ELF-1 (cell line): ENCODE data around the gene GOLIM4.

Experiments
- DNase-seq: peaks from one replicate; pipeline ENCODE4 v3.0.0-alpha.2; 2016; ENCODE audit warnings: low read depth, low spot score

Gene GOLIM4

DNA sequence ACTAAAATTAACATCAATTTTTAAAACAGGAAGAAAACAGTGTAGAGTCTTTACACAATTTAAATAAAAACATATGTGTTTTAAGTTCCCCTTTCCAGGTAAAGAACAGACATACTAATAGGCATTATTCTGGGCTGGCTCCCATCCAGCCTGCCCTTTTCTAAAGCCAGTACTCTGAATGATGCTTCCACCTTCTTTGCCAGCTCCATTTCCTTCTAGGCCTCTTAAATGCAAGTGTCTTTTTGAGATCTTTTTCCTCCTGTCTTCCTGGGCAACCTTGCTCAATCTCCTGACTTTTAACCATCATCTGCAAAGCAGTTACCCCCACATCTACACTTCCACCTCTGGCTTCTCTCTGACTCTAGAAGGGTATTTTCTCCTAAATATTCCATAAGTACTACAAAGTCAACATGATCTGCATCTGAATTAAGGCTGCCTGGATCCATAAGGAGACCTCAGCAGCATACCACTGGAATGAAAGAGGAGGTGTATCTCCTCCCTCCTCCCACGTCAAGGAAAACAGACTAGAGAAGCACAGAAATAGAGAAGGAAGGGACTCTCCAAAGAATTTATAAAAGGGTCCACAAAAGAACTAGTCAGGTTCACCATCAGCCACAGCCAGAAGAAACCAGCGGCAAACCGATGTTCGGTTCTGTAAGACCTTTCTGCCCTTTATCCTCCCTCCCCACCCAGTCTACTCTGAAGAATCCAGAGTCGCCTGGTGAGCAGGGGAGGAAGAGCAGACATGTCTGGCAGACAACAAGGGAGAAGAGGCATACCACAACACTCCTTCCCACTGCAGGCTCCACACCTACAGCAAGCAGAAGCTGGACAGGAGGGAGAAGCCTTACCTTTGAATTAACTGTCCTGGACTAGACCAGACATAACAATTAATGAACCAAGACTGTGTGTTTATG, 47.1 kb downstream of the GOLIM4 start:
- peak; percentile 41 for DNase-seq

DNA sequence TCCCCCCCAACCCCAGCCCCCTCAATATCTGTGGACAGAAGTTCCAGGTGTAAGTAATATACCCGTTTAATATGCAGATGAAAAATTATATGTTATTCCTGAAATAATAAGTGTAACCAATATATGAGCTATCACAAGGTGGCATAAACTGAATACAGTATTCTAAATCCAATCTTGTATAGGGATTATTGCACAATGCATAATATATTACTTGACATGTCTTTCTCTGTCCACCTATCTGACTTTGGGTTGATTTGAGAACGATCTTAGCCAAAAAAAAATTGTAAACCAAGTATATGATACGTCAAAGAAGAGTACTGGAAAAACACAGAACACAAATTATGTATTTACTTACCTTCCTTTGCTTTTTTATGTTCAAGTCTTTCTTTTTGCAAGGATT, 47.8 kb downstream of the GOLIM4 start:
- DNase-seq, result no peak

DNA sequence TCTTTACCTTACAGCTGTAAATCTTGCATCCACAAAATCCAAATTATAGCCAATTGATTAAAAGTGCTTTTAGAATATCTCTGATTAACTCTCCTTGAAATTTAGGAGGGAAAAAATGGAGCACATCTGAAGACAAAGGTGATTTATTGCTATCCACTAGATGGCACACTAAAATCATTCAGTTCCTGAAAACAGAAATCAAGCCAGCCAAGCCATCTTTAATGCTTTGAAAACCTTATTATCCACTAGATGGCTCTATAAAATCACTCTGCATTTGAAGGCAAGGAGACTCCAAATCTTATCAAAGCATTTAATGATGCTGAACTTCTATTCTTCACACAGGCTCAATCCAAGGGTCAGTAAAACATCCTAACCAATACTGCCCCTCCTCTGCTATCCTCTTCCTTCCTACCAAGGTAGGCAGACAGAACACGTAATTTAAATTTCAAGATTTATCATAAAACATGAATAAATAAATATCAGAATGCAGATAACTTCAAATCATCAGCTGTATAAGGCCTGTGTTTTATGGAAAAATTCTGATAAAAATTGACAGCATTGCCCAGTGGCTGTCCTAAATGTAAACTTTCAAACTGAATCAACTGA, 48.4 kb downstream of the GOLIM4 start:
- DNase-seq, result peak; percentile 10

DNA sequence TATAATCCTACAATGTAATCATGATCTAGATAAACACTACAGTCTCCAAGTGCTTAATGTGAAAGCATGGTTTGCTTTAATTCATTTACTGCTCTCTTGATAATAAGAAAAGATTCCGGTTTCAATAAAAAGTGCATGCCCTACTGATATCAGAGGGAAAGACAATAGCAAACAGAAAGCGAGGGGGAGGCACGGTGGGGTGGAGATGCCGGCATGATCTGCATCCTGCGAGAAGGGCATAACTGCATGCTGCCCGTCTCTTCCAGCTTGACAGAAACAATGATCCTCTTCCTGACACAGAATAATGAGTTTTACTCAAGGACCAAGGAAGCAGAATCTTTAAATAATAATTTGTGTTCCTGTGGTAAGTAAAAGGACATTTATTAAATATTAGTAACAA, 51.7 kb downstream of the GOLIM4 start:
- DNase-seq, result no peak

DNA sequence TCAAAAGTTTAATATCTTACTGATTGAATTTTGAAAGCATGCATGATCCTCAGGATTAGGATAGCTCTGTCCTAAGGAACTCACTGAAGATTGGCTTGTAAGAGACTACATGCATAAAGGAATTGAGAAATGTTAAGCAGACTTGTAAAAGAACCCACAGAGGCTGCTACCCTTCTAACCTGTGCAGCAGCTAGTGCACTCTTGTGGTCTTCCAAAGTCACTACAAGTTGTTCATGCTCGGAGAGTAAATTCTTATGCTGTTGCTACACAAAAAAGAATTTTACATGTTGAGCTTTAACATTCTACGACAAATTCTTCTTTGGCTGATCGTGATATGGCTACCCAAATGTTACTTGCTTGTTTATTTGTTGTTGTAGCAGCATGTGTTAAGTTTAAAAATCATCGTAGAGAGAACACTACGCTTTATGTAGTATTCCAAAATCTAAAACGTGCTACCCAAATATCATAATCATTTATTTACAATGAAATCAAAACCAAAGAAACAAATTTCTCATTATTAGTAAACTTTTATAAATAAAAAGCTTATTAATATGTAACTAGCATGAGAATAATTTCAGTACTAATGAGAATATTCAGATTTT, 55.0 kb downstream of the GOLIM4 start:
- peak; percentile 22 for DNase-seq

DNA sequence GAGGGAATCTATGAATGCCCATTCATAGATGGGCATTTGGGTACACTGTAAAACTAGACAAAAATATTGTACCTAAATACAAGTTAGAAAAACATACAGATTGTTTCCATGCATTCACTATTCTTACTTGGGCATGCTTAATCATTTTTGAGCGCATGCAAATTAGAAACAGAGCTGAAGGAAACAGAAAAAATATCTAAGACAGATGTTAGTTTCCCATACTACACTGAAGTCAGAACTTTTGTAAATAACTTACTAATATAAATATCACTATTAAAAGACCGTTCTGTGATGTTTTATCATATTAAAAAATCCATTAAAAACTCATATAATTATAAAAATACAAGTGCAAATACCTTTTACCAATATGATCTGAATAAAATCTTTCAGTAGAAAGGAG, 58.7 kb downstream of the GOLIM4 start:
- DNase-seq, result no peak

DNA sequence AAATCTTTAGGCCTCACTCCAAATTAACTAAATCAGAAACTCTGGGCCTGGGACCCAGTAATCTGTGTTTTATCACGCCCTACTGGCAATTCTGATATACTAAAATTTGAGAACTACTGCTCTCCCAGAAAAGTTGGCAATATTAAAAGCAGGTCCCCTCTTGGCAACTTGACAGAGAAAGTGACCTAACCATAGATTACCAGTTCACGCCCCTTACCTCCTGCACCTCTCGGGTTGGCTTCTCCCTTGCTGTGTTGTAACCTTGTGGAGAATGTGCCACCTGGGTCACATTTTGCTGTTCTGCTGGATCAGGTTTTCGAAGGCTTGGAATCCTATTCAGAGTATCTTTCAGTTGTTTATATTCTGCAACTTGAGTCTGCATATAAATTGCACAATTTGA, 59.1 kb downstream of the GOLIM4 start:
- DNase-seq, result no peak

DNA sequence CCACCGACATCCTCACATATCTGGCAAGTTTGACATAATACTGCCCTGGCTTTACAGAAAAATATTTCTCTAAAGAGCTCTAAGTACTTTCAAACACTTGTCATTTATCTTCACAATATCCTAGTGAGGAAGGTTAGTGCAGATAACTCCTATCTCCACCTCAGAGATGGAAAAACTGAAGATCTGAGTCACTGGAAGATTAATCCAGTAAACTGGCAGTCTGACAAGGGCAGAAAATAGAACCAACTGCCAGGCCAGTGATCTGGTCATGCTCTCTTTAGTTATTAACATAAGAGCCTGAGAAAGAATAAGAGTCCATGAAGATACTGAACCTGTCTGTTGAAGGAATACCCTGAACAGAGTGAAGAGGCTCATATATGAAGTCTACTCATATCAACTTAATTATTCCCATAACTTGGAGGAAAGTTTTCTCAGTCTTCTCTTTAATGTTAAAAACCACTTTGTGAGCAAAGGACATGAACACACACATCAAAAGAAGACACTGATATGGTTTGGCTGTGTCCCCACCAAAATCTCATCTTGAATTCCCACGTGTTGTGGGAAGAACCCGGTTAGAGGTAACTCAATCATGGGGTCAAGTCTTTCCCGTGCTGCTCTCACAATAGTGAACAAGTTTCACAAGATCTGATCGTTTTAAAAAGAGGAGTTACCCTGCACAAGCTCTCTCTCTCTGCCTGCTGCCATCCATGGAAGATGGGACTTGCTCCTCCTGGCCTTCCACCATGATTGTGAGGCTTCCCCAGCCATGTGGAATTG, 61.4 kb downstream of the GOLIM4 start:
- DNase-seq, result no peak

DNA sequence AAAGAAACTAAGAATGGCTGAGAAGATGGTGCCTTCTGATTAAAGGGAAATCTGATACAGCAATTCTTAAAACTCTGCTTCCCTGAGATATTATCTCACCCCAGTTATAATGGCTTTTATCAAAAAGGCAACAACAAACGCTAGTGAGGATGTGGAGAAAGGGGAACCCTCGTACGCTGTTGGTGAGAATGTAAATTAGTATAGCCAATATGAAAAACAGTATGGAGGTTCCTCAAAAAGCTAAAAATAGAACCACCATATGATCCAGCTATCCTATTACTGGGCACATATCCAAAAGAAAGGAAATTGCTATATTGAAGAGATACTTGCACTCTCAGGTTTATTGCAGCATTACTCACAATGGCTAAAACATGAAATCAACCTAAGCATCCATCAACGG, 65.1 kb downstream of the GOLIM4 start:
- no peak for DNase-seq

DNA sequence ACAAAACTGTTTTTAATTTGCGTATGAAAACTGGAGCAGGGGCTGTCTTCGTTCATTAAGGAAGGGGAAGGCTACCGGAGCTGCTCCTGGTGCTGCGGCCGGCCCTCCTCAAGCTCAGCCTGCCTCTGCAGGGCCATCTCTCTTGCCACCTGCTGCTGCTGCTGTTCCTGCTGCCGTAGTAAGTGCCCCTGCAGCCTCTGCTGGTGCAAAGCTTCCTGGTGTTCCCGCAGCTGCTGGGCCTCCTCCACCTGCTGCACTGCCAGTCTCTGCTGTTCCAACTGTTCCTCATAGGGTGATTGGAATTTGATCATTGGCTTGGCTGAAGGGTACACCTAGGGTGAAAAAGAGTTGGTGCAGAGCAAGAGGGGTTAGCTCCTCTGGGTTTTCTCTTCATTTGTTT, 66.0 kb downstream of the GOLIM4 start:
- peak; percentile 4 for DNase-seq

DNA sequence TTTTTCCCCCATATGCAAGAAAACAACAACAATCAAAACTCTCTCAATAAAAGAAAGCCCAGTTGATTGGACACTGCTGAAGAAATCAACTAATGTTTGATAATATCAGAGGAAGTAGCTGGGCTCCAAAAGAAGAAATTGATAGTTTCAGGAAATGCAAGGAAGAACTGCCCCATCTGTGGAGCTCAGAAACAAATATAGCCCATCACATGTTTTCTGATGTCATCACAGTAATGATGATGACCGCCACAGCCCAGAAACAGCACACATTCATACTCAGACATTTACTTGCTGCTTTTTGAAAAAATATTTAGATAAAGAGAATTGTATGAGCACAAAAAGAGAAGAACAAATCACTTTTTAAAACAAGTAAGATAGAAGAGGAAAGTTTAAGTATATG, 67.6 kb downstream of the GOLIM4 start:
- no peak for DNase-seq

DNA sequence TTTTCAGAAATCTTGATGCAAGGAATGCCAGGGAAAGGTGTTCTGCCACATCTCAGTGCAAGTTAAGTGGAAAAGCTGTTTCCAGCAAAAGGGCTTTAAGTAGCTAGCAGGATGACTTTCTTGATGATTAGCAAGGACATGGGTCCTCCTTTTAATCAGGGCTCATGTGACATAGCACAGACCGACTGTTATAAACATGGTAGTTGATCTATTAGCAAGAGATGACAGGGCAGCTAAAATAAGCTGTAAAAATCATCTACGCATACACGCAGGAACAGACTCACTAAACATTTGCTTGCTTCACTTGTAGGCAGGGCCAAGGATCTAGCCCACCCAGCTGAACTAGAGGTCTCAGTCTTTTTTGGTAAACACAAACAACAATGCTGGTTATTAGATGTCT, 69.0 kb downstream of the GOLIM4 start:
- DNase-seq, result no peak

DNA sequence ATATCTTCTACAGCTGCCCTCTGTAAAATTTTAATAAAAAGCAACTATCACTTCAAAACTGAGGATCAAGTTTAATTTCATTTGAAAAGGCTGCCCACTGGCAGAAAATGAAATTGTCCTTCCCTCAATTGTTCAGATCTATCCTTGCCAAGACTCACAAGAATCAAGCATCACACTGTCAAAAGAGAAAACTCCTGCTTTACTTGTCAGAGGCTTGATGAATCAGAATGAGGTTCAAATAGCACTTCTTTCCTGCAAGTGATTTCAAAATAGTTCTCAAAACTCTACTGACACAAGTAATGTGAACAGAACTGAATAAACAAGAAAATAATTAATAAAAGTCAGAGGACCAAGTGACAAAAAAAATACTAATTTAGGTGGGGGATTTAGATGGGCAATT, 70.6 kb downstream of the GOLIM4 start:
- DNase-seq, result no peak

DNA sequence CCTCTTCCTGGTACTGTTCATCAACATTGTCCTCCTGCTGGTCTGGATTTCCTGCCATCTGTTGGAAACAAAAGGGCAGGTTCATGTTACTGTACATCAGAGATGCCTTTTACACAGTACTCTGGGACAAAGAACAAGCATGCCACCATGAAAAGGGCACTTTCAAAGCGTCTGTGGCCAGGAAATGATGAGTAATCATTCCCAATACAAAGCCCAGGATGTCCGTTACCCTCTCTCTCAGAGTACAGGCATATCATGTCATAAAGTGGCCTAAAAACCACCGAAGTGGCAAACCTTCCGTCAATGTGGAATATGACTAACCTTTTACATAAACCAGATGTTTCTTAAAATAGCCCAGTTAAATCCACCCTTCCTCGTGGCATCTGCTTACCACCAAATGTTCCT, 71.2 kb downstream of the GOLIM4 start:
- no peak for DNase-seq

DNA sequence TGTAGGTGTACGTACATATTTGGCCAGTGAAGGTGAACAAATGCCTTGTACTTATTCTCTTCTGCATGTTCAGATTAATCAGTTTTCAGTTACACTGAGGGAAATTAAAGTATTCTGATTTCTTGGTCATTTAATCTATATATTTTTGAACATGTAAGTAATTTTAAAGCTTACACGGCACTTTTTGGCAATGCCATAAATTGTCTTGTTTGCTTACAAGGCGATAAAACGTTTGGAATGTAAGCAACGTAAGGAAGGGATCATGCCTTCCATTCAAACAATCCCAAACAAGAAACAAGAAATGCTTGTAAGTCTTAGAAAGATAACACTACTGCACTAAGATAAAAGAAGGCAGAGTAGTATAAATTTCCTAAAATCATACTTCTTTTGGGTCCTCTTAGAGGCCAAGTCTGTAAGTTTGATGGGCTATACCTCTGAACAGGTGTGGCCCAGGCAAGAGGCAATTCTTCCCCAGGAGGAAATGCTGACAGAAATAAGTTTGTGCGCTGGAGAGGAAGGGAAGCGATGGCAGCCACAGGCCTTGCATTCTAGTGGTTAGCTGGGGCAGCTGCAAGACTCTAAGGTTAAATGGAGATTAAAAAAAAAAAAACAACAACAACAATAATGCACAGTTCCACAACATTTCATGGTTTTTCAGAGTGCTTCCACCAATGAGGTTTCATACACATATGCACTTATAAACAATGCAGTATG, 73.8 kb downstream of the GOLIM4 start:
- no peak for DNase-seq

DNA sequence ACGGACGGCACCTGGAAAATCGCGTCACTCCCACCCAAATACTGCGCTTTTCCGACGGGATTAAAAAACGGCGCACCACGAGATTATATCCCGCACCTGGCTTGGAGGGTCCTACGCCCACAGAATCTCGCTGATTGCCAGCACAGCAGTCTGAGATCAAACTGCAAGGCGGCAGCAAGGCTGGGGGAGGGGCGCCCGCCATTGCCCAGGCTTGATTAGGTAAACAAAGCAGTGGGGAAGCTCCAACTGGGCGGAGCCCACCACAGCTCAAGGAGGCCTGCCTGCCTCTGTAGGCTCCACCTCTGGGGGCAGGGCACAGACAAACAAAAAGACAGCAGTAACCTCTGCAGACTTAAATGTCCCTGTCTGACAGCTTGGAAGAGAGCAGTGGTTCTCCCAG, 84.4 kb downstream of the GOLIM4 start:
- peak; percentile 81 for DNase-seq

DNA sequence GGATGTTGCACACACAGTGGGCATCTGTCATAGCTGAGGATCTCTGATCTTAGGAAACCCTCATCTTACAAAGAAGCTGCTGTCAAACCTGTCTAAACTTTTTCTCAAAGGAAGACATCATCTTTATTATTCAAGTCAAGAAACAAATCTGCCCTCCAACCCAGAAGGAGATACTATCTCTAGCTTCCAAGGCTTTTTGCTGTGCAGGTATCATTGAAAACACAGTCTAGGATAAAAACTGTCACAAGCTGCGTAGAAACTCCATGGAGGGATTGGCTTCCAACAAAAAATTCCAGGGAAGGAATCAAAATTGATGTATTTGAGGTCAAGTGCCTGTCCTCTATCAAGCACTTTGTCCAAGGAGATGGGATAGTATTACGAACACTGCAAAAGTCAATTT, 89.1 kb downstream of the GOLIM4 start:
- no peak for DNase-seq

DNA sequence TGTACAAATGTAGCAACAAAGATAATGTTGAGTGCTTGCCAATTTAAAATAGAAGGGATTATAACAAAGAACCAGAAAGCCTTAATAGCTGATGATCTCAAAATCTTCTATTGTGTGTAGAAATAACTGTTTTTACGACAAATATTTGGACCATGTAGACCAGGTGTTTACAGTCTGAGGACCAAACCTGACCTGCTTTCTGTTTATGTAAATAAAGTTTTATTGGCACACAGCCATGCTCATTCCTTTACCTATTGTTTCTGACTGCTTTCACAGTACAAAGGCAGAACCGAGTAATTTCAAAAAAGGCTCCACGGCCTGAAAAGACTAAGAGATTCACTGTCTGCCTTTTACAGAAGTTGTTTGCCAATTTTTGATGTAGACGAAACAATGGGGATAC, 91.8 kb downstream of the GOLIM4 start:
- no peak for DNase-seq

DNA sequence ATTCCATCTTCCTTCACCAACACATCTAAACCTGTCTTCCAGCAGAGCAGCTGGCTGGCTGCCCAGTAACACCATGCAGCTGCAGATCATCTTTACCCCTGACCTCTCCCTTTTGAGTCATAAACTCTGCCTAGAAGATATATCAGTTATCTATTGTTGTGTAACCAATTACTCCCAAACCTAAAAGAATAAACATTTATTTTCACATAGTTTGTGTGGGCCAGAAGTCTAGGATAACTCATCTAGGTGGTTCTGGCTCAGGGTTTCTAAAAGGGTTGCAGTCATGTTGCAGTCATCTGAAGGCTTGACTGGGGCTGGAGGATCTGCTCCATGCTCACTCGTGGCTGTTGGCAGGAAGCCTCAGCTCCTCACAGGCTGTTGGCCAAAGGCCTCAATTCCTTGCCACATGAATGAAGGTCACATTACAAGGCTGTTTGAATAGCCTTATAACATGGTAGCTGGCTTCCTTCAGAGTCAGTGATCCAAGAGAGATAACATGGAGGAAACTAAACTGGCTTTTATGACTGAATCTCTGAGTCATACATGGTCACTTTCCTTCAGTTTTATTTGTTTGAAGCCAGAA, 92.8 kb downstream of the GOLIM4 start:
- DNase-seq, result no peak

DNA sequence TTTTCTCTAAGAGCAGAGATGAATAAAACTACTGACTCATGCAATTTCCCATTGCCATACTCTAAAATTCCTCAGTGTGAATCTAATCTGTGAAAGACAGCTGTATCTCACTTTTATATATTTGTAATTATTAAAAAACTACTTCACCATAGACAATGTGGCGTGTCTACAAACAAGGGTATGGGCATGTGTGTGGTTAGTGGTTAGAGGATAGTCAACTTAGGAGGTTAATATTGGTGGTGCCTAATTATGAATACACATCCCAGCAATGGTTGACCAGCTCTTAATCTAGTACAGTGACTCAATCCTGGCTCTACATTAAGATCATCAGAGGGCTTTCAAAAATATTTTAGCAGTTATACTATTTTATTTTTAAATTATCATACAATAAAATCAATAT, 94.5 kb downstream of the GOLIM4 start:
- no peak for DNase-seq

DNA sequence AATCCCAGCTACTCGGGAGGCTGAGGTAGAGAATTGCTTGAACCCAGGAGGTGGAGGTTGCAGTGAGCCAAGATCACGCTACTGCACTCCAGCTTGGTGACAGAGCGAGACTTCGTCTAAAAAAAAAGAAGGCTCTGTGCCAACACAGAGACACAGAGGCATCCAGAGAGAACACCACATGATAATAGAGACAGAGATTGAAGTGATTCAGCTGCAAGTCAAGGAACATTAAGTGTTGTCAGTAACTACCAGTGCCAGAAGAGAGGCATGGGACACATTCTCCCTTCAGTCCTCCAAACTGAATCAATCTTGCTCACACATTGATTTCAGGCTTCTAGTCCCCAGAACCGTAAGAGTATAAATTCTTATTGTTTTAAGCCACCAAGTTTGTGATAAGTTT, 97.5 kb downstream of the GOLIM4 start:
- no peak for DNase-seq
